Tongue (tissue), 2 donors: ENCODE results near the gene DTNA. TPM values are rescaled to one million over a fixed set of nuclear protein-coding genes. Genes with fewer than 3 reads are reported as not detected.

Experiments
- DNase-seq: peaks from one replicate; pipeline ENCODE4 v3.0.0-alpha.2; 2015
- total RNA-seq: library from RNA; depleted of rRNA; stranded (reverse); fragments of >200 nt; gene quantifications from one replicate; pipeline ENCODE4 v1.2.3, GENCODE V29; 2014

DTNA gene
- total RNA-seq, 1 donor from 2014 or later, result 105 TPM

DNA sequence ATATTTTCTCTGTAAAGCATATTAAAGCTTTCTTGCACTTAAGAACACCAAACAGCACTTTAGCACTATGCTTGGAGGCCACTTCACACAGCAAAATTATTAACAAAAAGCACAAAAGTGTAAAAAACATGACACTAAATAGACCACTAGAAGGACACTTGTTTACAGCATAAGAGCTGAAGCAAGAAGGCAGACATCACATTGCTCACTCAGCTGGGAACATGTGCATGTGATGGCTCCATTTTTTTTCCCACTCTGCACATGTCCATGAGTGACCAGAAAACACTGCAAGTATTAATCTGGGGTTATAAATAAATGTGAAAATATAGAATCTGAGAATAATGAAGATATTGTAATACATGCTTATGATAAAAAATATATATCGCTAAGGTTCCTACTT, 228.0 kb downstream of the DTNA start:
- no peak for DNase-seq
